GM18873 (cell line): ENCODE data around the gene KRTAP17-1.
A peak's percentile ranks its signal among the peaks of the same experiment; 100 is the strongest.
"Not testable (repeated sequence)": the region's sequence is repeated elsewhere in the genome, so short reads cannot be mapped to it uniquely, and the experiment has no call there.

Source experiments
- ATAC-seq: cut with Tn5 transposase; IDR thresholded peaks from one replicate; pipeline ENCODE4 v1.9.1; 2021; ENCODE audit warnings: mild to moderate bottlenecking, moderate library complexity, moderate number of reproducible peaks; ENCODE audit not compliant: unreplicated experiment, low FRiP score

Gene KRTAP17-1

DNA sequence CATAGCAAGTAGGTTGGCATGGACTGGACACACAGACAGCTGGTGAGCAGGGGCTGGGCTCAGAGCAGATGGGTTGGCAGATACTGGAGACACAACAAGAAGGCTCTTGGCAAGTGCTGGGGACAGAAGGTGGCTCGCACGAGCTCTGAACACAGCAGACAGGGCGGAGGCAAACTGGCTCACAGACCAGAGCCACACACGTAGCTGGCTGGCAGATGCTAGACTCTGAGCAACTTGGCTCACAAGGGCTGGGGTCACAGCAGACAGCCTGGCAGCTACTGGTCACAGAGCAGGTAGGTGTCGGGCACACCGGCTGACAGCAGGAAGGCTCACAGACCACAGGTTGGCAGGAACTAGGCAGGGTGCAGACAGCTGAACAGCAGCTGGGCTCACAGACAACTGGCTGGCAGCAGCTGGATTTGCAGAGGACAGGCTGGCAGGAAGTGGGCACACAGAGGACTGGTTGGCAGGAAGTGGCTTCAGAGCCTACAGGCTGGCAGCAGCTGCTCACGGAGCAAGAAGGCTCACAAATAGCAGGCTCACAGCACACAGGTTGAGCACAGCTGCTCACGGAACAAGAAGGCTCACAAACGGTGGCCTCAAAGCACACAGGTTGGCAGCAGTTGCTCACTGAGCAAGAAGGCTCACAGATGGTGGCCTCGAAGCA is 7.1 kb downstream of the KRTAP17-1 start:
- ATAC-seq, result peak; percentile 47

DNA sequence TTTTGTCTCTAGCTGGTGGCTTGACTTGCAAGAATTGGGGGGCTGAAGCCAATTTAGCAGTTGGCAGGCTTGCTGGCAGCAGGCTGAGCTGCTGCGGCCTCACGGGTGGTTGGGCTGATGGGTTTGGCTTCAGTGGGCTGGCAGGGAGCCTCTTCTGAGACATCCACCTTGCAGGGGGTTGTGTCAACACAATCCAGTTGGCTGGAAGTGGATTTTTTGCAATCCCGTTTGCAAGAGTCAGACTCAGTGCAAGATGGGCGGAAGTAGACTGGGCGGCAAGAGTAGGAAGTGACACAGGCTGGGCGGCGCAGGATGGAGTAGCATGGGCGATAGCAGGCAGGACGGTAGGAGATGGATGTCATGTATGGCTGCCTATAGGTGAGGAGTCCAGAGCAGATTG is 7.9 kb downstream of the KRTAP17-1 start:
- ATAC-seq, result no peak

DNA sequence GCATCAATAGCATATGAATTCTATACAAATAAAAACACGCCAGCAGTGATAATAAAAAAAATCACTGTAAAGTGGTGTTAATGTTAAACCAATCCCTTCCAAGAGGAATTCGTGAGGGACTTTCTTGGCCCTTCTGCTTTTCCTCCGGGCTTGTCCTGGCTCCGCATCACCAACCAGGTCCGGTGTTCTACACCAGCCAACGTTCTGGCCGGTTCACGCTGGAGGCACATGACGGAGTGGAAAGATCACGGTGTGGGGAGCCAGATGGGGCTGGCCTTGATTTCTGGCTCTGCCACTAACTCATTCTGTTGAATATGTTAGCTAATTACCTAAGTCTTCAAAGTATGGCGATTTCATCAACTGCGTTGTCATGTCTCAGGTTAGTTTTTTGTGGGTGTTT is 11.4 kb downstream of the KRTAP17-1 start:
- no peak for ATAC-seq

DNA sequence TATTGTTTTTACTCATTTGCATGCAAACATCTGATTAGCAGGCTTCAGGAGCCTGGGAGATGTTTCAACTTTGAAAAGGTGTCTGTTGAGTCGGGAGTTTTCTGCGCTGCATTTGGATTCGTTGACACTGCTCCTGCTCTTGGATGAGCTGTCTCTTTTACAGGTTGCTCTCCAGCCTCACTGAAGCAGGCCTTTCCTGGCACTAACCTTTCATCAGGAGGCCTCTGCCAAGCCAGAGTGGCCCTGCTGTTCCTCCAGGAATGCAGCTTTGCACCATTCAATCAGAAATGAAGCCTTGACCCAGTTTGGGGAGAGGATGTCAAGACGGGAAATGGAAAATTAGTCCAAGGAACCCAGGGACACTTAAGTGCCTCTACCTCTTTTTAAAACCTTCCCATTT is 12.5 kb downstream of the KRTAP17-1 start:
- ATAC-seq, result no peak

DNA sequence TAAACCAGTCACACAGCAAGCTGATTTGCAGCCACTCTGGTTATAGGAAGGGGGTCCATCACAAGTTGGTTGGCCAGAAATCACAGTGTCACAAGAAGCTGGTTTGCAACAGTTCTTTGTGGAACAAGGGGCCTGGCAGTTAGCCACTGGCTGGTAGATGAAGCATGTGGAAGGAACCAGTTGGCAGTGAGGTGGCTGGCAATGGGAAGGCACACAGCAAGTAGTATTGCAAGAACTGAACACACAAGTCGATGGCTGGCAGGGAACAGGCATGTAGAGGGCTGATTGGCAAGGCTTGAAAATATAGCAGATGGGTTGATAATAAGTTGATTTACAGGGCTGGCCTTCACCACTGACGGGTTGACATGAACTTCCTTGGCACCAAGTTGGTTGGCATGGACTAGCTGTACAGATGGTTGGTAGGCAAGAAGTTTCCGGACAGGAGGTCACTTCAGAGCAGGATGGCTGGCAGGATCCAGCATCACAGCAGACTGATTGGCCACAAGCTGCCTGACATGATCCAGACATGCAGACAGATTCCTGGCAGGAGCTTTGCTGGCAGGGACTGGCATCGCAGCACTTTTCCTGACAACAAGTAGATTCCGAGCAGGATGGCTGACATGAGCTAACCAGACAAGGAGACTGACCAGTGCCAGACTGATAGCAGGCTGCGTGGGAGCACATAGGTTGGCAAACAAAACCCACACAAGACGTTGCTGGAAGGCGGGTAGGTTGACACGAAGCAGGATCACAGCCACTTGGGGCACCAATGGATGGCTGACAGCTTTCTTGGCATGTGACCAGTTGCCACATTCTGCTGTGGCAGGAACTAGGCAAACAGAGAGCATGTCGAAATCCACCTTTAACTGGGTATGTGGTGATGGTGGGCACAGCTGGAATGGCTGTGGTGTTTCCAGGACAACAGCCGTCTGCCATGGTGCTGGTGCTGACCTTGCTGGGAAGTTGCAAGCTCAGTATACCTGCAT is 13.3 kb downstream of the KRTAP17-1 start, which contains the start of gene KRTAP29-1:
Gene KRTAP29-1 (minus strand): TSS at position 936 of the 986 bp plus-strand sequence. CDS start 0 bp downstream, at position 936.
- no peak for ATAC-seq

DNA sequence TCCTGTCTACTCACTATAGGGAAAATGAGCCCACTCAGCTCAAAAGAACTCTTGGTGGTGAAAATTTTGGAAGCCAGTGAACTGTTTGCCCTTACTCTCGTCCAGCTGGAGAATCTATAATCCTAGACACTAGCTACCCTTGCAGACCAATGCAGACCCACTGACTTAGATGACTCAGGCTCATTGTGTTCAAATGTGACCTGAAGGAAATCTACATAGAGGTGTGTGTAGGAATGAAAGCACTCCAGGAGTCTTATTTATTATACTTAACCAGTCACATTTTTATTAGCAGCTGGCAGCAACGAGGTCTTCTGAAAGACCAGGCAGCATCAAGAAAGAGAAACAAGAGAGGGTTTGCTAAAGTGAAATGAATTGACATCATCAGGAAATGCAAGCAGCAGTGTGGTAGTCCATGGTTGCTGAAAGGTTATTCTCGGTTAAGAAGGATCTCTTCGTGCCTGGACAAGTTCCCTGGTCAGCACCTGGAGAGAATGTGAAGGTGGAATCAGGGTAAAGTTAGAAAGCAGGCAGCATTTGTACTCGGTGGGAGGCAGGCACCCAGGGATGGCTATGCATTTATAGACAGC is 14.2 kb downstream of the KRTAP17-1 start:
- ATAC-seq, result no peak

DNA sequence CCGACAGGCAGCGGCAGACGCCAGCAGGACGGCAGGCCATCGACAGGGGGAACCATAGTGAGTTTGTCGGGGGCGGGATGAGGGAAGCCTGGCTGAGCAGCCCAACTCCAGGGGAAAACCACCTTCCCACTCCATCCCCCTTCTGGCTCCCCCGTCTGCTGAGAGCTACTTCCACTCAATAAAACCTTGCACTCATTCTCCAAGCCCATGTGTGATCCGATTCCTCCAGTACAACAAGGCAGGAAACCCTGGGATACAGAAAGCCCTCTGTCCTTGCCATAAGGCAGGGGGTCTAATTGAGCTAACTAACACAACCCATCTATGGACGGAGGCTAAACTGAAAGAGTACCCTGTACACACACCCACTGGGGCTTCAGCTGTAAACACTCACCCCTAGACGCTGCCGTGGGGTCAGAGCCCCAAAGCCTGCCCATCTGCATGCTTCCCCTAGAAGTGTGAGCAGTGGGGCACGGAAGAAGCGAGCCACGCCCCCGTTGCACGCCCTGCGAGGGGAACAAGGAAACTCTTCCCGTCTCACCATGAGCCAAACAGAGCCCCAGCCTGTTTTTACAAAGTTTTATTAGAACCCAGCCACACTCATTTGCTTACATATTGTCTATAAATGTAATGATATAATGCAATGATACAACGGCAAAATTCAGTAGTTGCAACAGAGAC is 16.9 kb downstream of the KRTAP17-1 start:
- ATAC-seq, result no peak

DNA sequence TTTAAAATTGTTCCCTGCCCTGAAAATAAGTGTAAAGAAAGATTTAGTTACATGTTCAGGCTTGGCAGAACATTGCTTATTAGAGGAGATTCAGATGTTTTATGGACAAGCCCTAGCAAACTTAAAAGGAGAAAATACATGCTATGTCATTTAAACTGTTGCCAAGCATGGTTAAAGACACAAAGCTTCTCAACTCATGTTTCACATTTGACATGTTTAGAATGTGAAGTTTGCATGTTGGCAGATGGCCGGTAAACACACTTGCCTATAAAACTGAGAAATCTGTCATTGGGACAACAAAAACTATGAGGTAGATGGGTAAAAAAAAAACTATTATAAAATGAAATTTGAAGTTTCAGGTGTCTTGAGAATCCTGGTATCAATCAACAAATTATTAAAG is 18.7 kb downstream of the KRTAP17-1 start:
- no peak for ATAC-seq

DNA sequence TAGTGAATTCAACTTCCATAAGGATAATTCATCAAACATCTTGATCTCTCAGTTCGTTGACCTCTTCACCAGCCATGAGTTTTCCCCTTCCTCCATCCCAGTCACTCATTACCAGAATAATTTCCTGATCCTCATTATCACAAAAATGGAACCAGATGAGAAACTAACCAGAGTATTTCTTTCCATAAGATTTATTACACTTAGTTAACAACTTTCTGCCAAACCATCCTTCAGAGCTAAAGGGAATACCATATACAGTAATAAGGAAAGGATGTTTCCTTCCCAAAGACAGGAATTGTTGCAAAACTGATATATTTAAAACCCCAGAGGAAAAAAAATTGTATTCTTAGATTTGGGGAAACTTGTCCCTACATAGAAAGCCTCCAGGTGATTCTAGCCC is 21.5 kb downstream of the KRTAP17-1 start:
- no peak for ATAC-seq

DNA sequence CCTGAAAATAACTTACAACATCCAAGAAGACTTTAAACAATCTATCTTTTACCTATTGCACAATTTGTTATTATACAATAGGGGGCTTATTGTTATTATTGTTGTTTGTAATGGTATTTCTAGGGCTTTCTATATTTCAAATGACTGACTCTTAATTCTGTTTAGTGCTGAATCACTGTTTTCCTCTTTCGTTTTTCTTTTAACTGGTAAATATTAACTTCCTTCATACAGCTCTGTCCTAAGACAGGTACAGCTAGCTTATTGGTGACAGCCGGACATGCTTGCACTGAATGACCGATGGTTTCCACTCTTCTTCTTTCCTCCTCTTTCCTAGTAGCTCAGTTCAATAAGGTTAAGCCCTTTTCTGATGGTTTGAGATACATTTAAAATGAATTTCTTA is 28.5 kb downstream of the KRTAP17-1 start:
- ATAC-seq, result no peak

DNA sequence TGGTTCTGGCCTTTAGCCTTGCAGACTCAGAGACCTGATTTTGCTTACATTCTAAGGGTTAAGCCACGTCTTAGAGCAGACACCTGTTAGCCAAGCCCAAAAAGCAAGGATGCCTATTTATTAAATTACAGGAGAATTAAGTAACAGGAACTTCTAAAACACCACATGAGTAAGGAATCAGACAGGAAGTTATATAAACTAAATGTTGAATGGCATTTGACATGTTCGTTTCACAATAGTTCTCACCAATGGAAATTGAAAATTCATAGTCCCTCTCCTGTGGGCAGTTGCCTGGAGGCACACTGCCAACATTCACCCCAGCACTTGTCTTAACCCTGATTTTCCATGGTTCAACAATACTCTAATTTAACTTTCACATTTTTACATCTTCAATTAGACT is 31.0 kb downstream of the KRTAP17-1 start:
- no peak for ATAC-seq

DNA sequence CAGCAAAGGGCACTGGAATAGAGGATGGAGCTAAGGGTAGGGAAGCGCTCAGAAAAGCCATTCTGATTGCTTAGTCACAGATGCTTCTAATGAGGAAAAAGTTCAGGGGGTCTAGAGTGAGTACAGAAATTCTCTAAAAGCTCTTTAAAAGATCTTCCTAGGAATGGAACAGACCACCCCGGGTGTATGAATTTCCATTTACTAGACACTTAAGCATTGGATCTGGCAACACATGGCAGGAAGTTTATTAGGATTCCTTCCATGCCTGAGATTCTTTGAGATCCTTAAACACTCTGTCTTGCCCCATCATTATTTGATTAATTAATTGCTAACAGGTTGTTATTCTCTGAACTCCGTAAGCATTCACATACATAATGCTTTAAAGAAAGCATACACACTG is 31.5 kb downstream of the KRTAP17-1 start:
- no peak for ATAC-seq

DNA sequence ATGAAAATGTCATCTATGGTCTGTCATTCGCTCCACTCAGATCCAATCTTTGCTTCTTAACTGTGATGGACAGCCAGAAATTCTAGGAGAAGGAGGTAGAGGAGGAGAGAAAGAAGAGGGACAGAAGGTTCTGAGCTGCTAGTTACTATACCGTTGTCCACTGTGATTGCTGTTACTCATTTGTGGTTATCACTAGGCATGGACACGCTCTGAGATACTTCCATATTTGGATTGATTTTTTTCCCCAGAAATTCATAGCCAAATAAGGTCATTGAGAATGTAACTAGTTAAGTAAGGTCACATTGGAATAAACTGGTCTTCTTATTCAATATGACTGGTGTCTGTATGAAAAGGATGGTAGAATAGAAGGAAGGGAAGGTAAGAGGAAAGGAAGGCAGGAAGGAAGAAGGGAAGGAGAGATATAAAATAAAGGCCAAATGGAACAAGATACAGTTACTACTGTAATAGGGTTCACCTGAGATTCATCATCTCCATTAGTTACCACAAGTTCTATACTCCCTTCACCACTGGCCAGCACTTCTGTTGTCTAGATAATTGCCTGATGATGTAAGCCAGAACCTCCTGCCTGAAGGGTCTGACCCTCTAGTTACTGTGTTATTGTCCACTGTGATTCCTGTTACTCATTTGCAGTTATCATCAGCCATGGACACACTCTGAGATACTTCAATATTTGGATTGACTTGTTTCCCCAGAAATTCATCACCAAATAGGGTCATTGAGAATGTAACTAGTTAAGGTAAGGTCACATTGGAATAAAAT is 37.1 kb downstream of the KRTAP17-1 start:
- no peak for ATAC-seq

DNA sequence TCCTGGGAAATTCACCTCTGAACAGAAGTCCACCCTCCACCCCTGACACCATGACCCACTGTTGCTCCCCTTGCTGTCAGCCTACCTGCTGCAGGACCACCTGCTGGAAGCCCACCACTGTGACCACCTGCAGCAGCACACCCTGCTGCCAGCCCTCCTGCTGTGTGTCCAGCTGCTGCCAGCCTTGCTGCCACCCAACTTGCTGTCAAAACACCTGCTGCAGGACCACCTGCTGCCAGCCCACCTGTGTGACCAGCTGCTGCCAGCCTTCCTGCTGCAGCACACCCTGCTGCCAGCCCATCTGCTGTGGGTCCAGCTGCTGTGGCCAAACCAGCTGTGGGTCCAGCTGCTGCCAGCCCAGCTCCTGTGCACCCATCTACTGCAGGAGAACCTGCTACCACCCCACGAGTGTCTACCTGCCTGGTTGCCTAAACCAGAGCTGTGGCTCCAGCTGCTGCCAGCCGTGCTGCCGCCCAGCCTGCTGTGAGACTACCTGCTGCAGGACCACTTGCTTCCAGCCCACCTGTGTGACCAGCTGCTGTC is 39.8 kb downstream of the KRTAP17-1 start, which contains the start of gene KRTAP9-7:
Gene KRTAP9-7 (plus strand): TSS at position 51 of the 543 bp plus-strand sequence. CDS start 0 bp downstream, at position 51.
- ATAC-seq, result not testable (repeated sequence)

DNA sequence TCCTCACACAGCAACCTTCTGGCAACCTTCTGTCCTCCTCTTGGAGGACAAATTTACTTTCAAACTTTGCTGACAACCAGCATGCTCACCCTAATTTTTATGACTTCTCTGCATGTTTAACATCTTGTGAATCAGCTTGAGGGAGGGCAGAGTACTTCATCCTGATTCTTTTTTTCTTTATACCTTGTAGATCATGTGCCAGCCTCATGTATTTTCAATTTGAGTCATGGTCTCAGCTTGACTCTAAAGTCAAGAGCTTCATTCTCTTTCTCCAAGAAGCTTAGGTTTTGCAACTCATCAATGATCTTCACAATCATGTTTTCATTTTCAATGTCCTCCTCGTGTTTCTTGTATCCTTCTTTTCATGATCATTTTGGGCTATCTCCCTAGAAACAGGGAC is 43.7 kb downstream of the KRTAP17-1 start:
- ATAC-seq, result no peak

DNA sequence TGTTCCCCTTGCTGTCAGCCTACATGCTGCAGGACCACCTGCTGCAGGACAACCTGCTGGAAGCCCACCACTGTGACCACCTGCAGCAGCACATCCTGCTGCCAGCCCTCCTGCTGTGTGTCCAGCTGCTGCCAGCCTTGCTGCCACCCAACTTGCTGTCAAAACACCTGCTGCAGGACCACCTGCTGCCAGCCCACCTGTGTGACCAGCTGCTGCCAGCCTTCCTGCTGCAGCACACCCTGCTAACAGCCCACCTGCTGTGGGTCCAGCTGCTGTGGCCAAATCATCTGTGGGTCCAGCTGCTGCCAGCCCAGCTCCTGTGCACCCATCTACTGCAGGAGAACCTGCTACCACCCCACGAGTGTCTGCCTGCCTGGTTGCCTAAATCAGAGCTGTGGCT is 44.2 kb downstream of the KRTAP17-1 start:
- ATAC-seq, result not testable (repeated sequence)

DNA sequence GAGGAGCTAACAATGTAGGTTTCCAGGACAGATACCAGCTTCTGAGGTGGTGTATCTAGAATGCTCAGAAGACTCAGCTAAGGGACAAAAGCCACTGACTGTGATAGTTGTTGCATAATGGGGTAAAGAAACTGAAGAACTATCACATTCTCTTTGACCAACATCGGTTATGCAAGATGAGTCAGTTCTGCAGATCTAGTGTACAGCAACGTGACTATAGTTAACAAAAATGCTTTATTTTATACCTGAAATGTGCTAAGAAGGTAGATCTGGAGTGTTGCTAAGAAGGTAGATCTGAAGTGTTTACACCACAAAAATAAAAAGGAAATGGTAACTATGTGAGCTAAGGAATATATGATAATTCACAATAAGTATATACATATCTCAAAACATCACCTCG is 47.8 kb downstream of the KRTAP17-1 start:
- no peak for ATAC-seq

DNA sequence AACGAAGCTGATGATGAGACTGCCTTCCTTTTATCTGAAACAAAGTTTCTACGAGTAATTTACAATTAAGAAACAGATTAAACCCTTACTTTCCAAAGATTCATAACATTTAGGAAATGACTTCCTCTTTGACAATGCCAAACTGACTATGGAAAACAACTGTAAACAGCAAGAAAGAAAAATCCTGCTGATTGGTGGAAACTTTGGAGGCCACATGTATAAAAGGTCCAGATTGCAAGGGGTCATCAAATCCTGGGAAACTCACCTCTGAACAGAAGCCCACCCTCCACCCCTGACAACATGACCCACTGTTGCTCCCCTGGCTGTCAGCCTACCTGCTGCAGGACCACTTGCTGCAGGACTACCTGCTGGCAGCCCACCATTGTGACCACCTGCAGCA is 50.4 kb downstream of the KRTAP17-1 start, which contains the start of gene KRTAP9-6:
Gene KRTAP9-6 (plus strand): TSS at position 301 of the 400 bp plus-strand sequence. CDS start 0 bp downstream, at position 301.
- ATAC-seq, result no peak
